GM21515 (cell line): Measurements from ENCODE around the gene NACAD.
"Not testable (repeated sequence)": the region's sequence is repeated elsewhere in the genome, so short reads cannot be mapped to it uniquely, and the experiment has no call there.

Experiments
- ATAC-seq: cut with Tn5 transposase; IDR thresholded peaks from one replicate; pipeline ENCODE4 v1.9.1; 2021; ENCODE audit not compliant: unreplicated experiment

Gene NACAD

GRCh38 chr7:45117582-45117981, 28.8 kb upstream of the NACAD start:
- ATAC-seq: no peak

- no peak for ATAC-seq
Measured at GRCh38 chr7:45116048-45116447, 27.3 kb upstream of the NACAD start.

GRCh38 chr7:45114926-45115325, 26.2 kb upstream of the NACAD start:
- no peak for ATAC-seq

GRCh38 chr7:45114257-45114656, 25.5 kb upstream of the NACAD start:
- not testable (repeated sequence) for ATAC-seq

- no peak for ATAC-seq
Measured at GRCh38 chr7:45112648-45113047, 23.9 kb upstream of the NACAD start.

GRCh38 chr7:45111298-45112223, 22.8 kb upstream of the NACAD start, which contains the start of gene TBRG4:
Gene TBRG4 (minus strand): TSS chr7:45111697. CDS start chr7:45109237, 2,460 bp downstream.
- peak; percentile 92 for ATAC-seq

GRCh38 chr7:45108863-45109262, 20.1 kb upstream of the NACAD start:
- no peak for ATAC-seq

GRCh38 chr7:45107356-45107755, 18.6 kb upstream of the NACAD start:
- no peak for ATAC-seq

GRCh38 chr7:45106820-45107219, 18.1 kb upstream of the NACAD start:
- no peak for ATAC-seq

GRCh38 chr7:45105588-45106188, 16.9 kb upstream of the NACAD start:
- ATAC-seq: no peak

- ATAC-seq: no peak
Measured at GRCh38 chr7:45104844-45105587, 16.2 kb upstream of the NACAD start.

- ATAC-seq: no peak
Measured at GRCh38 chr7:45103958-45104843, 15.4 kb upstream of the NACAD start.

GRCh38 chr7:45102785-45103712, 14.3 kb upstream of the NACAD start:
- no peak for ATAC-seq

- ATAC-seq: no peak
Measured at GRCh38 chr7:45101748-45102147, 13.0 kb upstream of the NACAD start.

- no peak for ATAC-seq
Measured at GRCh38 chr7:45100761-45101480, 12.2 kb upstream of the NACAD start.

GRCh38 chr7:45099891-45100760, 11.4 kb upstream of the NACAD start:
- no peak for ATAC-seq

- ATAC-seq: no peak
Measured at GRCh38 chr7:45098983-45099839, 10.4 kb upstream of the NACAD start.
